Measurements from ENCODE around the gene CFAP410. TPM values are rescaled to one million over a fixed set of nuclear protein-coding genes. Genes with fewer than 3 reads are reported as not detected.
A peak's percentile ranks its signal among the peaks of the same experiment; 100 is the strongest.
"Not testable (repeated sequence)": the region's sequence is repeated elsewhere in the genome, so short reads cannot be mapped to it uniquely, and the experiment has no call there.

Gene CFAP410
- total and polyA plus RNA-seq, 2 donors from 2014 or later: 23.3 to 45.3 TPM

GRCh38 chr21:44285138-44285992 lies 53.8 kb downstream of the CFAP410 start, which contains the start of gene AIRE:
AIRE (plus strand) TSS chr21:44285876; CDS start chr21:44286007, 131 bp downstream.
- FAIRE-seq (no peak), DNase-seq (peak in 3 of 5 donors; percentile 20 to 83 (median 55))
- no peaks in the 10 kb centered on the region for H3K27me3 ChIP-seq (ENCODE audit: control insufficient read depth, insufficient read depth, low read length)
- no peaks in the 10 kb centered on the region for H3K4me1 ChIP-seq (ENCODE audit: control insufficient read depth in 2 of 3, insufficient read depth in 2 of 3, low read depth in 1 of 3, low read length in 3 of 3)
- H3K27ac ChIP-seq (ENCODE audit: low read depth in 2 of 2, low read length in 2 of 2): no peak within 1 kb of the TSS
- TF ChIP-seq CTCF (IDR thresholded peaks at IDR 0.05; ENCODE audit: borderline replicate concordance, extremely low read depth, insufficient read depth): no peak
- no peaks in the 10 kb centered on the region for H3K36me3 ChIP-seq (ENCODE audit: control insufficient read depth in 2 of 3, insufficient read depth in 3 of 3, low read length in 3 of 3)
- intact Hi-C loops (cut with DNase I): no loop called here
- H3K9me3 ChIP-seq (ENCODE audit: control insufficient read depth in 2 of 3, insufficient read depth in 1 of 3, low read length in 3 of 3): no peaks in the 10 kb centered on the region
- H3K4me3 ChIP-seq (ENCODE audit: low read length in 3 of 3): no peak within 1 kb of the TSS
- H3K9ac ChIP-seq (ENCODE audit: low read length in 3 of 3): no peak within 1 kb of the TSS

- Histone ChIP-seq H3K27ac (ENCODE audit: low read depth in 2 of 2, low read length in 2 of 2) (no peak overlapping the region), H3K9me3 (ENCODE audit: control insufficient read depth in 2 of 3, insufficient read depth in 1 of 3, low read length in 3 of 3) (no peaks in the 10 kb centered on the region), H3K4me3 (ENCODE audit: low read length in 3 of 3) (no peak overlapping the region), H3K4me1 (ENCODE audit: control insufficient read depth in 2 of 3, insufficient read depth in 2 of 3, low read depth in 1 of 3, low read length in 3 of 3) (no peaks in the 10 kb centered on the region), H3K27me3 (ENCODE audit: control insufficient read depth, insufficient read depth, low read length) (no peaks in the 10 kb centered on the region), H3K36me3 (ENCODE audit: control insufficient read depth in 2 of 3, insufficient read depth in 3 of 3, low read length in 3 of 3) (no peaks in the 10 kb centered on the region), H3K9ac (ENCODE audit: low read length in 3 of 3) (no peak overlapping the region)
- FAIRE-seq: no peak
- intact Hi-C loops (cut with DNase I): no loop called here
- peak in 1 of 5 donors; percentile 73 for DNase-seq
- TF ChIP-seq CTCF (IDR thresholded peaks at IDR 0.05; ENCODE audit: borderline replicate concordance, extremely low read depth, insufficient read depth): no peak
These were observed 55.2 kb downstream of the CFAP410 start for GRCh38 chr21:44283948-44284347.

GRCh38 chr21:44283211-44283785 lies 55.9 kb downstream of the CFAP410 start:
- H3K27ac ChIP-seq (ENCODE audit: low read depth in 2 of 2, low read length in 2 of 2); H3K27me3 ChIP-seq (ENCODE audit: control insufficient read depth, insufficient read depth, low read length); intact Hi-C loops (cut with DNase I); H3K36me3 ChIP-seq (ENCODE audit: control insufficient read depth in 2 of 3, insufficient read depth in 3 of 3, low read length in 3 of 3); H3K4me1 ChIP-seq (ENCODE audit: control insufficient read depth in 2 of 3, insufficient read depth in 2 of 3, low read depth in 1 of 3, low read length in 3 of 3); H3K9me3 ChIP-seq (ENCODE audit: control insufficient read depth in 2 of 3, insufficient read depth in 1 of 3, low read length in 3 of 3); FAIRE-seq; H3K9ac ChIP-seq (ENCODE audit: low read length in 3 of 3); H3K4me3 ChIP-seq (ENCODE audit: low read length in 3 of 3): not testable (repeated sequence)
- peak in 1 of 5 donors; percentile 29 for DNase-seq

GRCh38 chr21:44282370-44282769 lies 56.8 kb downstream of the CFAP410 start:
- Histone ChIP-seq H3K4me1 (ENCODE audit: control insufficient read depth in 2 of 3, insufficient read depth in 2 of 3, low read depth in 1 of 3, low read length in 3 of 3) (no peaks in the 10 kb centered on the region), H3K36me3 (ENCODE audit: control insufficient read depth in 2 of 3, insufficient read depth in 3 of 3, low read length in 3 of 3) (no peaks in the 10 kb centered on the region), H3K9ac (ENCODE audit: low read length in 3 of 3) (no peak overlapping the region), H3K9me3 (ENCODE audit: control insufficient read depth in 2 of 3, insufficient read depth in 1 of 3, low read length in 3 of 3) (no peaks in the 10 kb centered on the region), H3K4me3 (ENCODE audit: low read length in 3 of 3) (no peak overlapping the region), H3K27ac (ENCODE audit: low read depth in 2 of 2, low read length in 2 of 2) (no peak overlapping the region), H3K27me3 (ENCODE audit: control insufficient read depth, insufficient read depth, low read length) (no peaks in the 10 kb centered on the region)
- DNase-seq: peak in 1 of 5 donors; percentile 26
- intact Hi-C loops (cut with DNase I): no loop called here
- TF ChIP-seq CTCF (IDR thresholded peaks at IDR 0.05; ENCODE audit: borderline replicate concordance, extremely low read depth, insufficient read depth): no peak
- no peak for FAIRE-seq

All from kidney (tissue), 14 donors.